ENCODE data around the gene FRAT2.

GRCh38 chr10:97335188-97335619 is 675 bp upstream of the FRAT2 start:
- TF ChIP-seq TCF7L2 (IDR thresholded peaks at IDR 0.05; ENCODE audit: low read depth, low read length) (no peak), CTCF (IDR thresholded peaks at IDR 0.05) (no peak)
